ENCODE results near the gene C12orf56.
"Not testable (repeated sequence)": the region's sequence is repeated elsewhere in the genome, so short reads cannot be mapped to it uniquely, and the experiment has no call there.

C12orf56 gene

DNA sequence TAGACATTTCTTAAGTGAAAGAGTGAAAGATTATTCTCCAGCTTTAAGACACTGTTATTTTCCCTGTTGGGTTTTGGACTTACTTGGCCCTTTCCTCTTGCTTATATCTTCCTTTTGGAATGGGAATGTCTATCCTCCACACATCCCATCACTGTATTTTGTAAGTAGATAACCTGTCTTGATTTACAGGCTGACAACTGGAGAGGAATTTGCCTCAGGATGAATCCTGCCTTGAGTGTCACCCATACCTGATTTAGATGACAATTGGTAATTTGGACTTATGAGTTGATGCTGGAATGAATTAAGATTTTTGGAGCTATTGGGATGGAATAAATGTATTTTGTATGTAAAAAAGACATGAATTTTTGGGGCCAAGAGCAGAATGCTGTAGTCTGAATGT, 94.3 kb downstream of the C12orf56 start:
- no peak for DNase-seq

DNA sequence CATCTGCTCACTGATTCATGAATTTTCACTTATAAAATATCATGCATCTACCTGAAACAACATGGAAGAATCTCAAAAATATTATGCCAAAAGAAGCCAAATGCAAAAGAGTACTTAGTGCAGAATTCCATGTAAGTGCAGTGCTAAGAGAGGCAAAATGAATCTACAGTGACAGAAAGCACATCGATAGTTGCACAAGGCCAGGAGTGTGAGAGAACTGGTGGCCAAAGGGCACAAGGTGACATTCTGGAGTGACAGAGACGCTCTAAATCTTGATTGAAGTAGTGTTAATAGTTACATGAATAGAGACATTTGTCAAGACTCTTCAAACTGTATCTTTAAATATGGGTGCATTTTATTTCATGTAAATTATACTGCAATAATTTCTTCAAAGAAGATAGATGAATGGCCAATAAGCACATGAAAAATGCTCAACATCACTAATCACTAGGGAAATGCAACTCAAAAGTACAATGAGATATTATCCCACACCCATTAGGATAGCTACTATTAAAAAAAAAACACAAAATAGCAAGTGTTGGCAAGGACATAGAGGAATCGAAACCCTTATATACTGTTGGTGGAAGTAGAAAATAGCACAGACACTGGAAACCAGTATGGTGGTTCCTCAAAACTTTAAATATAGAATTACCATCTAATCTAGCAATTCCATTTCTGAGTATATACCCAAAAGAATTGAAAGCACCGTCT, 96.7 kb downstream of the C12orf56 start:
- DNase-seq: no peak

DNA sequence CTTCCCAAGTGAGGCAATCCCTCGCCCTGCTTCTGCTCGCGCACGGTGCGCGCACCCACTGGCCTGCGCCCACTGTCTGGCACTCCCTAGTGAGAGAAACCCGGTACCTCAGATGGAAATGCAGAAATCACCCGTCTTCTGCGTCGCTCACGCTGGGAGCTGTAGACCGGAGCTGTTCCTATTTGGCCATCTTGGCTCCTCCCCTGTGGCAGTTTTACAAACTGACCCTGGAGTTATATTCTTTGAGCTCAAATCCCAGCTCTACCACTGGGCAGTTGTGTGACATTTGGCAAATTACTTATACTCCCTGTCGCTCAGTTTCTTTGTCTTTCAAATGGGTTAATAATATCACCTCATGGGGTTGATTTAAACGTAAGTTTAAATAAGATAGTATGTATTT, 97.4 kb downstream of the C12orf56 start:
- DNase-seq: not testable (repeated sequence)

DNA sequence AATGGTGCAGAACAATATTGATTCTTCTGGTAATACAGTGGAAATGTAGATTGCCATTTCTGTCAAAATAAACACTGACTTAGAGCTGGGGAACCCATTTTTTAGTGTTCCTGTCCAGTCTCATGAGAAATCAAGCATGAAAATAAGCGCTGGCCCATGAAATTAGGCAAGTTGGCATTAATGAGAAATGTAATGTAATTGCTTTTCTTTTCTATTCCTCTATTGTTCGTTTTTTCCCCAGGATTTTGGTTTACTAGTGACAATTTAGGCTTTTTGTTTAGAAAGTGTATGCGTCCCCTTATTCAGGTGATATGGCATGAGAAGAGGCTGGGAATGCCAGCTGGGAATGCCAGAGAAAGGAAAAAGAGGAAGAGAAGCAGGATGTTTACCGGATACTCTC, 104.0 kb downstream of the C12orf56 start:
- peak; percentile 76 for DNase-seq

DNA sequence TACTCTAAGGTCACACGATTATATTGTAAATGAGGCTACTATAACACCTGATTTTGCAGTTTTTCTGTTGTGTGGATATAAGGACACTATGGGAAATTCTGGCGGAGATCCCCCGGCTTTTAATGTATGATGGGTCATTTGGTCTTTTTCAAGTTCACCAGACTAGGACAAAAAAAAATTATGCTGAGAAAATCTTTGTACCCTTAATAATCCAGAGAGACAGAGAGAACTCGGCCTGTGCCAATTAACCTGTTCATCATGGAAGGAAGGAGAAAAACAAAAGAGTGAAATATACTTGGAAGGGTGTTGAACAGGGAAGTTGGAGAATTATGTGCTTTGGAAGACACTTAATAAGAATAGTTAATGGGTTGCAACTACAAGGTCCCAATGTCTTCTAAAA, 106.3 kb downstream of the C12orf56 start:
- peak; percentile 74 for DNase-seq

DNA sequence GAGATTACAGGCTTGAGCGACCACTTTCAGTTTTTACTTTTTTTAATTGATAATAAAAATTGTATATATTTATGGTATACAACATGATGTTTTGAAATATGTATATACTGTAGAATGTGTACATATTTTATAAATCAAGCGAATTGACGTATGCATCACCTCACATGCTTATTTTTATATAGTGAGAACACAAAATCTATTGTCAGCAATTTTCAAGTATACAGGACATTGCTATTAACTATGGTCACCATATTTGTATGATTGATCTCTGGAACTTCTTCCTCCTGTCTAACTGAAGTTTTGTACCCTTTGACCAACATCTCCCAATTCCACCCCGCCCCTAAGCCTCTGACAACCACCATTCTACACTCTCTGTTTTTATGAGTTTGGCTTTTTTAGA, 112.1 kb downstream of the C12orf56 start:
- no peak for DNase-seq

DNA sequence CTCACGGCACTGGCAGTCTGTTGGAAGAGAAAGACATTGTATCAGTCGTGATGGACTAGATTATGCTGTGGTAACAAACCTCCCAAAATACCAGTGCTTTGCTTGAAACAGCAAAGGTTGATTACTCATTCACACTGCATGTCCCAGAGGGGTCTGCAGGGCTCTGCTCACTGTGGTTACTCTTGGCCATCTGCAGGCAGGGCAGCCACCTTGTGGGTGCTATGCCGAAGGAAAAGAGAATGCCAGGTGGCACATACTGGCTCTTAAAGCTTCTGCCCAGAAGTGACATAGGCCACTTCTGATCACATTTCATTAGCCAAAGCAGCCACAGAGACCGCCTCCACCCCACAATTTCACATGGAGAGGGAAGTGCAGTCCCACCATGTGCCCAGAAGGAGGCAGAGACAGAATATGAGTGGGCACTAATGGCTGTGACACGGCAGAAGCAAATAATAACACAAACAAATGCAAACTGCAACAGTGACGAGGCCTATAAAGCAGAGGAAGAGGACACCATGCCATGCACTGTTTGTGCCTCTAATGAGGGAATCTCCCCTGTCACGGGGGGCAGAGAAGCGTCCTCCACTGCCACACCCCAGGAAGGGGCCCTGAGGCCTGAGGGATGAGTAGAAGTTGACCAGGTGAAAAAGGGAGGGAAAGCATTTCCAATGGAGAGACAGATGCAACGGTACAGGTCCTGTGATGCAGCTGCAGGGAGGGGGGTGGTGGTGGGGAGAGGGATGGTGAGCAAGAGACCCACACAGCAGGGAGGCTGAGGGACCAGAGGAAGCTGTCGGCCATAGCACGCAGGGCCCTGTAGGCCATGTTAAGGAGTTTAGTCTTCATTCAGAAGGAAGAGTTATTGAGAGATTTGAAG, 116.8 kb downstream of the C12orf56 start:
- DNase-seq: peak; percentile 21

DNA sequence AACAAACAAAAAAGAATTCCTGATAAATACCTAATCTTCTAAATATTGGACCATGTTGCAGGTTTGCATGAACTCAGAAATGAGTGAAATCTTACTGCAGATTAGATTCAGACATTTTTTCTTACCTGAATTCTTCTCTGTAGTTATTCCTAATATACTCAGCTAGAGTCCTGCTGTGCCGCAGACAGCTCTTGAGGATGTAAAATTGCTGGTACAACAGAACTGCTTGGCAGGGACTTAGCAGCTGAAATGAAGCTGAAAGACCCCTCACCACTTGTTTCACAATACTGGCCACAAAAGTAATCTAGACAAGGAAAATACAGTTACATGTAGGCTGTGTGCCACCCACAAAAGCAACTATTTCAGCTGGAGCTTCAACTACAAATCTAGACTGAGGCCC, 120.1 kb downstream of the C12orf56 start:
- DNase-seq: no peak

DNA sequence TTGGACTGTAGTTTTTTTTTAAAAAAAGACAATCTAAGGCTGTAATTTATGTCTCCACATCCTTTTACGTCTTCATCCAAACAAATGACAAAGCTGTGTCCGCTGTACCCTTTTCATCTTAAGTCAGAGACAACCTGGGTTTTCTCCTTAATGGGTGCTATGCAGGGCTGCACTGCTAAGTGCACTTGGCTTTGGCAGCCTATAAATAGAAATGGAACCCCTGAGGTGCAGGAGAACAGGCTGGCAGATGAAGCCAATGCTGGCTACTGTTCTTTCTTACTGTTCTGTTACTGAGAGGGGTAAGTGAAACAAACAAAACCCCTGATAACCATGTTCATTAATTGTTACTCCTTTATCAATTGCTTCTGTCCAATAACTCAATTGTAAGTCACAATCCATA, 121.4 kb downstream of the C12orf56 start:
- DNase-seq: no peak

DNA sequence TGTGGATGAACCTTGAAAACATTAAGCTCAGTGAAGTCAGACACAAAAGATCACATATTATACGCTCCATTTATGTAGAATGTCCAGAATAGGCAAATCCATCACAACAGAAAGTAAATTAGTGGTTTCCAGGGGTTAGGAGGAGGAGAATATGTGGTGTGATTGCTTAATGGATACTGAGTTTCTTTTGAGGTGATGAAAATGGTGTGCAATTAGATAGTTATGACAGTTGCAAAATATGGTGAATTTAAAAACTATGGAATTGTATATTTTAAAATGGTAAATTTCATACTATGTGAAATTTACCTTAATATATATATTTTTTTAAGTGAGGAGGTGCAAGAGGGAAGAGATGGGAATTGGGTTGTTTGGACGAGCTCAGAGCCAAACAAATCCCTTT, 122.1 kb downstream of the C12orf56 start:
- no peak for DNase-seq

DNA sequence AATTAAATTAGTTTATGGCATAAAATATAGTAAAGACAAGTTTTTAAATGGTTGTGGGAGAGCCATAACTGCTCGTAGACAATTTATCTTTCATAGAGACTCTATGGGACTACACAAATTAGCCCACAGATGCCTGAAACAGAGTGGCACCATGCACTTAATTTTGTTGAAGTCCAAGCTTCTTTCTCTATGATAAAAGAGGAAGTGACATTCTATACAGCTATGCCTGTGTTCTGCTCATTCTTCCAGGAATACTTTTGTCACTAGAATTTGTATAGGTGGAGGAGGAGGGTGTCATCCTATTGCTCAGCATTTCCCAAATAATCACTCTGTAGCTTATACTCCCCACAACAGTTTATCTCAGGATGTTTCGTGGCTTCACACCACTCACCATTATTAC, 124.7 kb downstream of the C12orf56 start:
- DNase-seq: no peak

DNA sequence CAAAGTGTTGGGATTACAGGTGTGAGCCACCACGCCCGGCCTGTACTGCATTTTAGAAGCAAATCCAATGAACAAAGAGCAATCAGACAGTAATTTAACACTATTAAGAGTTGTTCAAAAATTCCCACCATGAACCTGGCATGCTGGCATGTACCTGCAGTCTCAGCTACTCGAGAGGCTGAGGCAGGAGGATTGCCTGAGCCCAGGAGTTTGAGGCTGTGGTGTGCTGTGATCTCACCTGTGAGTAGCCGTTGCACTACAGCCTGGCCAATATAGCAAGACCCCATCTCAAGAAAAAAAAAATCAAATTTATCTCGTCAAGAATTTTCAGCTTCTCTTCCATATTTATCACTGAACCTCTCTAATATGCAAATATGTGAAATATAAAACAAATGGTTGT, 128.7 kb downstream of the C12orf56 start:
- no peak for DNase-seq

DNA sequence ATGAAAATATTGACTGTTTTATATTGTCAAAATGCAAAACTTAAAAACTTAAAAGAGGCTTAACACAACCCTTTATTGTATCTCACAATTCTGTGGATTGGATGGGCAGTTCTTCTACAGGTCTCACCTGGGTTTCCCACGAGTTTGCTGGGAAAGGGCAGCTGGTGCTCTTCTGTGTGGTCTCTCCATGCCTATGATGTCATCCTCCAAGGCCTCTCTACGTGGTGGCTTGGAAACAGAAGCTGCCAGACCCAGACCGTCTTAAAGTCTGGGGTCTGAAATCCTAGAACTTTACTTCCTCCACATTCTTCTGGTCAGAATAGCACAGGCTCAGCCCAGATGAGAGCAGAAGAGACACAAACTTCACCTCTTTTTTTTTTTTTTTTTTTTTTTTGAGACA, 132.0 kb downstream of the C12orf56 start:
- no peak for DNase-seq

DNA sequence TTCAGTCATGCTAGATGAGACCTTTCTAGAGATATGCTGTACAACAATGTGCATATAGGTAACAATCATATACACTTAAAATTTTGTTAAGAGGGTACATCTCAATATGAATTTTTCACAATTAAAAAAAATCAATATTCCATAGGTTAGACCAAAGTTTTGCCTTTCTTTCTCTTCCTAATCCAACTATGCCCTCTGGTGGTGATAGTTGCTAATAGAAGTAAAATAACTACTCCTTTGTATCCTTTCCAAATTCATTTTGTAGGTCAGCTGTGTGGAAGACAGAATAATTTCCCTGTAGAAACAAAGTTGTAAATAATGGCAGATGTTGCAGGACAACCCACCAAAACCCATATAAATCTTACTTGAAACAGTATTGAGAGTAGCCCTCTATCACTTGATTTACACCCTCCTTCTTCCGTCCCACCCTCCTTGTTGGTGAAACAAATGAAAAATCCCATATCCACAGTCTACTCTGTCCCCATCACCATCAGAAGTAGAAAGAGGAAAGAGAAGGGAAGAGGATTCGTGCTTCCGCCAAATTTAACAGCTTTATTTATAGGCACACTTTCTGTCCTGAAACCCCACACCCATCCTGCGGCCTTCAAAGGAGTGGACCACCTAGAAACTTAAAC, 134.3 kb downstream of the C12orf56 start:
- DNase-seq: peak; percentile 91

DNA sequence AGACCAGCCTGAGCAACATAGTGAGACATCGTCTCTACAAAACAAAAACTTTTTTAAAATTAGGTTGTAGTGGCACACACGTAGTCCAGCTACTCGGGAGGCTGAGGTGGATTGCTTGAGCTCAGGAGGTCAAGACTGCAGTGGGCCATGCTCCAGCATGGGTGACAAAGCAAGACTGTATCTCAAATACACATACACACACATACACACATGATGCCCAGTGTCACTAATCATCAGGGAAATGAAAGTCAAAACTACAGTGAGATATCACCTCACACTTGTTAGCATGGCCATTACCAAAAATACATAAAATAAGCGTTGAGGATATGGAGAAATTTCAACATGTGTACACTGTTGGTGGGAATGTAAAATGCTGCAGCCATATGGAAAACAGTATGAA, 135.3 kb downstream of the C12orf56 start:
- no peak for DNase-seq

DNA sequence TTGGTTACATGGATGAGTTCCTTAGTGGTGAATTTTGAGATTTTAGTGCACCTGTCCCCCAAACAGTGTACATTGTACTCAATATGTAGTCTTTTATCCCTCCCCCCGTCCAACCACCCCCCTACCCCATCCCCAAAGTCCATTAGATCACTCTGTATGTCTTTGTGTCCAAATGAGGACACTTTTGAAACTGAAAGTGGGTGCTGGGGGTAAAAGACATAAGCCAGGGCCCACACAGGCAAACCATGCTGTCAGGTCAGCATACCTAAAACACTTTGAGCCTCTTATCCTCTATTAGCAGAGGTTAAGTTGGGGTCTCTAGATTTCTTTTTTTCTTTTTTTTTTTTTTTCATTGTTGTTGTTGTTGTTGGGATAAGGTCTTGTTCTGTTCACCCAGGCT, 137.2 kb downstream of the C12orf56 start:
- no peak for DNase-seq

DNA sequence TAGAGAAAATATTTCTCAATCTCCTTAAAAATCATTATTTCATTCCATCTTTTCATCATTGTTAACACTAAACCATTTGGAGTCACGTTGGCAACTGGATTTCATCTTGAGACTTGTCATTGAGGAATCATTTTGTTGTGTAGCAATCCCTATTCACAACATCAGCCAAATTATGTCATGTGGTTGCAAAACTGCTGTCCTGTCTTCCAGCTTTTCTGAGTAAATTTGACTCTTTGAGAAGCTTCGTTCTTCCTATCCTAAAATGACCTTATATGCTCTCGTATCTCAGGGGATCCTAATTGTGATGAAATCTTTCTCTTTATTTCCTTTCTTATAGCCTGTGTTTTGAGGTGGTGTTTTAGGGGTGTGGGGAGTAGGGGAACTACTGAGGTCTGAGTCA, 137.9 kb downstream of the C12orf56 start:
- DNase-seq: no peak

DNA sequence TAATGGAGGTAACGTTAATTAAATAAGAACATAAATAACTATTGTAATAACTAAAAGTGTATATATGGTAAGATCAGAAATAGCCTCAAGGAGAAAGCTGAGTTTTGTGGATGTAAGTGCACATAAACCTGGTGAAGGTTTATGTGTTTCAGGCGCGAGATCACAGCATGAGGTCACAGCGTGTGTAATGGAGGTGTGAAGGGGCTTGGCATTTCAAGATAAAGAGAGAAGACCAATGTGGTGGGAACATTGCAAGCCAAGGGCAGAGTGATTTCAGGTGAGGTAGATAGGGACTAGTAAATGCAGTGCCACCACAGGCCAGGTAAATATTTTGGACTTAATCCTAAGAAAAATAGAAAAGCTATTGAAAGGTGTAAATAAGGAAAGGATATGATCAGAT, 146.7 kb downstream of the C12orf56 start:
- no peak for DNase-seq

DNA sequence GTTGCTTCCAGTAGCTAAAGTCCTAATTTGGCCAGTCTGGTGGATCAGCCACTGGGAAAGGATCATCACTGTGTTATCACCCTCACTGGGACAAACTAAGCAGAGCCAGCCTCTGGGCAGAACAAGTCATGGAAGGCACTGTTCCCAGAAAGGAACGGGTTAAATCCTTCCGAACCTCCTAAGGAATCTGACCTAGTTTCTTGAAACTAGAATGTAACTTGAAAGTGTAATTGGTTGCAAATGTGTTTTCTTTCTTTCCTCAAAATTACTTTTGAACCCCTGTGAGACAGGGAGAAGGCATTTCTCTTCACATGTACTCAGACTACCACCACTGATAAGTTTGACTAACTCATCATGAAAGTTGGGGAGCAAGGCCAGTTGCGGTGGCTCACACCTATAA, 149.8 kb downstream of the C12orf56 start:
- DNase-seq: peak; percentile 16

DNA sequence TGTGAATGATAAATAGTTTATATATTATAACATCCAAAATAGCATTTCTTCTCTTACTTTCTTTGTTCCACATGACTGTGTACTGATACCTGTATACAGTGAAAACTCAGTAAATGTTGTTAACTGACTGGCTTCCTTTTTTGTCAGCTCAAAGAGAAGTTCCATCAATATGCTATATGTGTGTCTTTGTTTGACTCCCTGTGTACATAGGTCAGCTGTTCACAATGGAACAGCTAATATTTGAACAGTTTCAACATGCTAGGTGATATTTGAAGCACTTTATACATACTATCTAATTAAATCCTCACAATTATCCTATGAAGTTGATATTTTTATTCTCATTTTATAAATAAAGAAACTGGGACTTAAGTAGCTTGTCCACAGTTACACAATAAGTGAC, 153.2 kb downstream of the C12orf56 start:
- no peak for DNase-seq

DNA sequence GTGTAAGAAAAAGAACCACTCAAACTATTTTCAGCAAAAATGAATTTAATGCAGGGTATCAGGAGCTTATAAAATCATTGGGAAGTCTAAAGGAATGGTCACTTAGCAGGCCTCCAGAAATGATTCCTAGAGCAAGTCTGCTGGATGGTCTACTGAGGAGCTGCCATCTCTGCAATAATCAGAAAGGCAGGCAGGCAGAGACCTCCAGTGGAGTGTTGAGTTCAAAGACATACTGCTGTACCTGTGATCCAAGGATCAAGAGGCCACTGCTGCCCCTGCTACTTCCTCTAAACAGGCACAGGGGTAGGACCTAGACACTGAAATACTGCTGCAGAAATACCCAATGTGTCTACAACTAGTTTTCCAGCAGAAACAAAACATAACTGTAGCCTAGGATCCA, 154.0 kb downstream of the C12orf56 start:
- DNase-seq: no peak

DNA sequence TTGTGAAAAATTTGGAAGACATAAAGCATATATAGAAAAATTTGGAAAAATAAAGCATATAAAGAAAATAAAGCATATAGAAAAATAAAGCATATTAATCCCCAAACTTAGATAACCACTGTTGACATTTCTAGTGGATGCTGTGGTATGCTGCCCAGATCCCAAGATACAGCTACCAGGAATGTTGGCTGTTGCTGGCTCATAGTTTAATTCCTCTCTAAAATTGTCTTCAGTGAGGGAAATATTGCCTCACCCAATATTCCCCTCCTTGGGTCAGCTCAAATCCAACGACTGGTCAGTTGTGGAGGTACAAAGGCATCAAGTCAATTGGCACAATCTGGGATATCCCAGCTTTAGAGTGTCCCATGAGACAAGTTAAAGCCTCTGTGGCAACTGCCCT, 158.4 kb downstream of the C12orf56 start:
- no peak for DNase-seq

DNA sequence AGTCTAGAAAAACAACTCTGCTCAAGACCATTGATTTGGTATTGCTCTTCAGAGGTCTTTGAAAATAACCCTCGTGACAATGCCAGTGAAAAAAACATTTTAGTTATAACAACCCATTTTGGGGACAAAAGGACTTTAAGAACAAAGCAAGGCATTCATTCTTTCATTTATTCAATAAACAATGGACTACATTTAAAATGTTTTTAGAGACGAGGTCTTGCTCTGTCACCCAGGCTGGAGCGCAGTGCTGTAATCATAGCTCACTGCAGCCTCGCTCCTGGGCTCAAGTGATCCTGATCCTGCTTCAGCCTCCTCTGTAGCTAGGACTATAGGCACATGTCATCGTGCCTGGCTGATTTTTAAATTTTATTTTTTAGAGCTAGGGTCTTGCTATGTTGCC, 160.8 kb downstream of the C12orf56 start:
- no peak for DNase-seq

DNA sequence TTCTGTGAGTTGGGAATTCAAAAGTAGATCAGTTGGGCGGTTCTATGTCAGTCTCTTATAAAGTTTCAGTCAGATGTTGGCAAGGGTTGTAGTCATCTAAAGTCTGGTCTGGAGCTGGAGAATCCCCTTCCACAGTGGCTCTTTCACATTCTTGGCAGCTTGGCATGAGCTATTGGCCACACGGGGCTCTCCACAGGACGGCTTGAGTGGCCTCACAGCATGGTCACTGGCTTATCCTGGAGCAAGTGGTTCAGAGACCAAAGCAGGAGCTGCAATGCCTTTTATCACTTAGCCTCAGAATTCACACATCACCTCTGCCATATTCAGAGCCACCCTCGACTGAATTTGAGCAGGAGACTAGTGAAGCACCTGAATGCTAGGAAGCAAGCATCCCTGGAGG, 161.3 kb downstream of the C12orf56 start:
- no peak for DNase-seq

Measured in eye (tissue), 1 donor.